Smooth muscle cell of the brain vasculature (primary cell): ENCODE measurements around the gene FGFBP1.

ENCODE experiments used
- DNase-seq: peaks from one replicate; pipeline ENCODE4 v3.0.0-alpha.2; 2012; ENCODE audit warnings: low read depth, low spot score

The FGFBP1 gene

DNA sequence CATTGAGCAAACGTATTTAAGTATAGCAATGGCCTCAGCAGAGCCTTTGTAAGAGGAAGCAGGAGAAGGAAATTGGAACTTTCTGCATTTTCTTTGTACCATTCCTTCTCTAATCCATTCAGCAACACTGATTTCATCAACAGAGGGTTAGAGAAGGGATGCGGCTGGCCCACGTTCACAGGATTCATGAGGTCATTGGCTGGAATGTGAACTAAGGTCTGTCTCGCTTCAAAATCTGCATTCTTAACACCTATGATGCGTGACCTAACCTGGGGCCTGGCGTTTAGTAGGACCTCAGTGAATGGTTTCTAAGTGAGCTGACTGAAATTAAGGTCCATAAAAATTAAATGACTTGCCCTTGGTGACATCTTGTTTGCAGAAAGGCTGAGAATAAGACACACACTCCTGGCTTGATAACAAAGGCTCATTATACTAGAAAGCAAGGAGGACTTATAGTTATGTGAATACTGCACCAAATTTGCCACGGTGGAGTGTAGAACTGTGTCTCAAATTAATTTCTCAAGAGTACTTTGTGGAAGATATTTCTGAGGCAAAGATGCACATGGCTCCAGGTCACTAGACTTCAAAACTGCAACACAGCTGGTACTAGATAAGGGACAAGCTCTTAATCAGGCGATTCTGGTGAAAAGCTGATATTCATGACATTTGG is 25.4 kb downstream of the FGFBP1 start:
- no peak for DNase-seq

DNA sequence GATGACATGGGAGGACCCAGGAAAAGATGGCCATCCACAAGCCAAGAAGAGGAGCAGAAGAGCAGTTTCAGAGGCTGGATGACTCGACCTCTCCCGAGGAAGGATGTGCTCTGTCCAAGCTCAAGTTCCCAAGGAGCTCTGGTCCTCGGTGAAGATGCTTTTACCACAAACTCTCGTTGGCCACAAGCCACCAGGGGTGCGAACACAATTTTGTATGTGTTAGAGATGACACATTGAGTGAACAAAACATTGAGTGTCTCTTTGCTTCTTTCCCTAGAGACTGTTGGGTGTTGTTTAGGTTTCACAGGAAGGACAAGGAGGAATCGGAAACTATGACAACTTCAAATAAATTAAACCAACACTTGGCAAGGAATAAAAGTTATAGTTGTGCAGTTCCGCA is 26.3 kb downstream of the FGFBP1 start:
- no peak for DNase-seq

DNA sequence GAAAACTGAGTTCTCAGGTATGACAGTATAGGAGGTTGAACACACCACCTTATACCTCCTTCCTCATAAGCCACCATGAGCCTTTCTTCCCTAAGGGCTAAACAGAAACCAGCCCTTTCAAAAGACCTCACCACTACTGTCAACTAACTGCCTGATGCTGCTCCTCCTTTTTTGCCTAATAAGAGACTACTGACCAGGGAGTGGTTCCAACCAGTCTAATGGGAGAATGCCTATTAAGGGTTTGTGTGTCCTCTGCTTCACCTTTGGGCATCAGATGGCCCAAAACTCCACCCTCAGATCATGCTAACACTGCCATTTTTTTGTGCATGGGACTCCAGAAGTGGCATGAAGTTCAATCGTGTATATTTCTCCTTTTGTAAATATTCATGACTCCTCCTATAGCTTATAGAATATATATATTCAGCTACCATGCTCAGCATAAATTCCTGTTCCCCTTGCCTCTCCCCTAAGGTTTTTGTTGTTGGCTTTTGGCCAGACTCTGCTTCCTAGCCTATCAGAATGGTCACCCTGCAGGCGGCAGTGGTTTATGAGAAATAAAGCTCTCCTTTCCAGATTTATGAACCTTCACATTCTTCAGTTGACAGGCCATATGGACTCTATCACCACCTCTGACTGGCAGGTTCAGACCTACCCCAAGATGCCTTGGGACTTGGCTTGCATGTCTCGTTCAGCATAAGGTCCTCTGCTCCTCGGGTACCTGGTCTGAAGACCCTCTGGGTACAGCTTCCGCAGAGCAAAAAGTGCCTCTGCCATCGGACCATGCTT is 28.2 kb downstream of the FGFBP1 start:
- no peak for DNase-seq

DNA sequence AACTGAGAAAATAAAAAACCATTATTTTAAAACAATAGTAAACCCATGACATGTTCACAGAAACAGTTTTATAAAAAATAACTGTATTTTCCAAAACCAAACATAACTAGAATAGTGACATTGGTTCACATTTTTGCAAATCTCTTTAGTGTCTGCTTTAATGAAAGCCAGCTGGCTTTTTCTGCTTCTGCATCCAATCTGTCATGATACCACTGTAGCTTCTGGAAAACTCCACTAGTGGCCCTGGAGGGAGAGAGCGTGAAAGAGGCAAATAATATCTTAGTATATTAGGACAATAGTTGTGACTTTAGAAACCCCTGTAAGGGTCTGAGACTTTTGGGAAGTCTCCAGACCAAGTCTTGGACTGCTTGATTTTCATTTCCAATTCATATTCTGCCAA is 31.1 kb downstream of the FGFBP1 start:
- no peak for DNase-seq

GRCh38 chr4:15906020-15906443 is 32.5 kb downstream of the FGFBP1 start:
- DNase-seq = no peak

GRCh38 chr4:15902746-15903145 is 35.8 kb downstream of the FGFBP1 start:
- no peak for DNase-seq

GRCh38 chr4:15901998-15902397 is 36.5 kb downstream of the FGFBP1 start:
- DNase-seq = no peak

DNA sequence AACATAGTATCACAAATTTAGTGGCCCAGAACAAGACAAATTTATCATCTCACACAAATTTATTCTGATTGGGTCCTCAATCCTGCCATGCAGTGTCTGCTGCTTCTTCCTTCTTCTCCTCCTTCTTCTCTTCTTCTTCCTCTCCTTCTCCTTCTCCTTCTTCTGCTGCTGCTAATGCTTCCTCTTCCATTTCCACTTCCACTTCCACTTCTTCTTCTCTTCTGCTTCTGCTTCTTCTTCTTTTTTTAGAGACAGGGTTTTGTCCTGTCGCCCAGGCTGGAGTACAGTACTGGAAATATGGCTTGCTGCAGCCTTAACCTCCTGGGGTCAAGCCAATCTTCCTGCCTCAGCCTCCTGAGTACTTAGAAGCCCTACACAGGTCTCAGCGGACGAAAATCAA is 37.5 kb downstream of the FGFBP1 start:
- DNase-seq = no peak

- no peak for DNase-seq
Measured at GRCh38 chr4:15899511-15899910, 39.0 kb downstream of the FGFBP1 start.

- DNase-seq = no peak
Measured at GRCh38 chr4:15898902-15899301, 39.6 kb downstream of the FGFBP1 start.

- DNase-seq = no peak
Measured at GRCh38 chr4:15897577-15897976, 41.0 kb downstream of the FGFBP1 start.

- DNase-seq = no peak
Measured at GRCh38 chr4:15894921-15895916, 43.3 kb downstream of the FGFBP1 start.

GRCh38 chr4:15894393-15894792 is 44.1 kb downstream of the FGFBP1 start:
- no peak for DNase-seq

GRCh38 chr4:15893962-15894361 is 44.6 kb downstream of the FGFBP1 start:
- peak; percentile 52 for DNase-seq

DNA sequence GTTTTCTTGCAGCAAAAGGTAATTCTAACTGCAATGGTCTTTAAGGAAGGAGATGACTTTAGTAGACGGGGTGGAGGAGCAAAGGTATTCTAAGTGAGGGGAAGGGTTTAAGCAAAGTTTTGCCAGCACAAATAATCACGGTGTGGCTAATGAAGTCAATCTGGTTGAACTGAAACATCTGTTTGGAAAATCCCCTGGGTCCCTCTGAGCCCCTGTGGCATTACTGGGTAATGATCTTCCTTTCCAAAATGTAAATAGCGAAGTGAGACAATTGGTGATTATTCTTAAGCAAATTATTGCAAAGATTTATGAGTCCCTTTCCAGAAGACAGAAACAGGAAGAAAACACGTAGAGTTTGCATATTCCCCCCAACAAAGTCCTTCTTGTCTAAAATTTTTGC is 47.2 kb downstream of the FGFBP1 start:
- no peak for DNase-seq

- no peak for DNase-seq
Measured at GRCh38 chr4:15890246-15890829, 48.2 kb downstream of the FGFBP1 start.

DNA sequence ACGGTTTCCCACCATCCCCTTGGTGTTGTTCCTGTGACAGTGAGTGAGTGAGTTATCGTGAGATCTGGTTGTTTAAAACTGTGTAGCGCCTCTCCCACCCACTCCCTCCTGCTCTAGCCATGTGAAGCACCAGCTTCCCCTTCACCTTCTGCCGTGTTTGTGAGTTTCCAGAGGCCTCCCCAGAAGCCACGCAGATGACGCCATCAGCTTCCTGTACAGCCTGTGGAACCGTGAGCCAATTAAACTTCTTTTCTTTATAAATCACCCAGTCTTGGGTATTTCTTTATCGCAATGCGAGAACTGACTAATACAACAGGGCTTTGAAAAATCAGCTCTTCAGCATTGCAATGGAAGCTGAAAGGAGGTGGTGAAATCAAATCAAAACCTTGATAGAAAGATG is 50.0 kb downstream of the FGFBP1 start:
- no peak for DNase-seq
